ENCODE data around the gene KIF26B.

GRCh38 chr1:245495681-245496080 is 340.9 kb downstream of the KIF26B start:
- TF ChIP-seq POLR2A (IDR thresholded peaks at IDR 0.05) (no peak), CTCF (IDR thresholded peaks at IDR 0.05) (no peak), EP300 (IDR thresholded peaks at IDR 0.05) (no peak)

Data from tibial nerve (tissue), 4 donors.